GM18517 (cell line): ENCODE data around the gene SRSF6.
"Not testable (repeated sequence)": the region's sequence is repeated elsewhere in the genome, so short reads cannot be mapped to it uniquely, and the experiment has no call there.

ENCODE experiments used
- ATAC-seq: cut with Tn5 transposase; IDR thresholded peaks from one replicate; pipeline ENCODE4 v1.9.1; 2021; ENCODE audit warnings: mild to moderate bottlenecking, moderate library complexity; ENCODE audit not compliant: unreplicated experiment

The SRSF6 gene

DNA sequence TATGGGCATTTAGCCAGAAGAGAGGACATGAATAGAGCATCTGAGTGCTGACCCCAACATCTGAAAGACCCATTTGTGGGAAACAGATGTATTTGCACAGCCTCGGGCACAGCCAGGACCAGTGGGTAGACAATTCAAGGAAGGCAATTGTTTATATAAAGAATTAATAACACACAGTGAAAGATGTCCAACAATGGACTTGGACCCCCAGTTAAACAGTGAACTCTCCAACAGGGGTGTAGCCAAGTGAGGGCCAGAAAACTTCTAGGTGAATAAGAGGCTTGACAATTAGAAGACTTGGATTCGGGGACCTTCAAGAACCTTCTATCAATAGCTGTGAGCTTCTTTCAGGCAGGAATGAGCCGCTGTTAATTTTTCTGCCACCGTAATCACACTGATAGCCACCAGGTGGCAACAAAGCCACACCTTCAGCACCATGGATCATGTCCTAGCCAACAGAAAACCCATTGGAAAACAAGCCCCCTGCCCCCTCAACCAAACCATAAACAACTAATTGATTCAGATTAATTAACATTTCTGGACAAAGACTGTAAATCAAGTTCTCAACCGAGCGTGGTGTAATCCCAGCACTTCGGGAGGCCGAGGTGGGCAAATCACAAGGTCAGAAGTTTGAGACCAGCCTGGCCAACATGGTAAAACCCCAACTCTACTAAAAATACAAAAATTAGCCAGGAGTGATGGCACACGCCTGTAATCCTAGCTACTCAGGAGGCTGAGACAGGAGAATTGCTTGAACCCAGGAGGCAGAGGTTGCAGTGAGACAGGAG lies 8.8 kb upstream of the SRSF6 start:
- ATAC-seq, result no peak

DNA sequence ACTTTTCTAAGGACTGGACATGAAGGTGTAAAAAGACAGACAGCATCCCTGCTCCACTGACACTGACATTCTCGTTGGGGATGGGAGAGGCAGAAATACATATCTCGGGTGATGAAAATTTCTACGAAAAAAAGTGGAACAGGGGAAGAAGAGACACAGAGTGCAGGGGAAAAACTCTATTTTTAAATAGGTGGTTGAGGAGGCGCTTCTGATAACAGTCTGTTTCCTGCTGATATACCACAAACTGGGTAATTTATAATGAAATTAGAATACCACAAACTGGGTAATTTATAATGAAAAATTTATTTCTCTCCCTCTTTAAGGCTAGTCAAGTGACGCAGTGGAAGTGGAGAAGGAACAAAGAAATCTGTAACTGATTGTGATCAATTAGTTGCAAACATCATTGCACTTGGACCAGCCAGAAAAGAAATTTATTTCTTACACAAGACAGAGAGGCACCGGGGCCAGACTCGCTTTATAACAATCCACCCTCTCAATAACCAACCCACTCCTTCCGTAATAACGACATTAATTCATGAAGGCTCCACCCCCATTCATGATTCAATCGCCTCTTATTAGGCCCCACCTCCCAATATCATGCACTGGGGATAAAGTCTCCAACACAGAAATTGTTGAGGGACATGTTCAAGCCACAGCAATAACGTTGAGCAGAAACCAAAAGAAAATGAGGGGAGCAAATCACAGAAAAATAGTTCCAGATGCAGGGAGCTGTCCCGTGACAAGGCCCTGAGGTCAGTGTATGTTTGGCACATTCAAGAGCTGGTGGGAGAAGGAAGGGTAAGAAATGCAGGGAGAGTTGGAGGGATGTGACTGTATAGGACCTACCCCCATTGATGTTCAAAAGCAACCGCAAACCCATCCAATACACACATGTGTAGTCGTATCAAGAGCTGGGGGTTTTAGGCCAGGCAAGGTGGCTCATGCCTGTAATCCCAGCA lies 6.6 kb upstream of the SRSF6 start:
- ATAC-seq, result no peak

DNA sequence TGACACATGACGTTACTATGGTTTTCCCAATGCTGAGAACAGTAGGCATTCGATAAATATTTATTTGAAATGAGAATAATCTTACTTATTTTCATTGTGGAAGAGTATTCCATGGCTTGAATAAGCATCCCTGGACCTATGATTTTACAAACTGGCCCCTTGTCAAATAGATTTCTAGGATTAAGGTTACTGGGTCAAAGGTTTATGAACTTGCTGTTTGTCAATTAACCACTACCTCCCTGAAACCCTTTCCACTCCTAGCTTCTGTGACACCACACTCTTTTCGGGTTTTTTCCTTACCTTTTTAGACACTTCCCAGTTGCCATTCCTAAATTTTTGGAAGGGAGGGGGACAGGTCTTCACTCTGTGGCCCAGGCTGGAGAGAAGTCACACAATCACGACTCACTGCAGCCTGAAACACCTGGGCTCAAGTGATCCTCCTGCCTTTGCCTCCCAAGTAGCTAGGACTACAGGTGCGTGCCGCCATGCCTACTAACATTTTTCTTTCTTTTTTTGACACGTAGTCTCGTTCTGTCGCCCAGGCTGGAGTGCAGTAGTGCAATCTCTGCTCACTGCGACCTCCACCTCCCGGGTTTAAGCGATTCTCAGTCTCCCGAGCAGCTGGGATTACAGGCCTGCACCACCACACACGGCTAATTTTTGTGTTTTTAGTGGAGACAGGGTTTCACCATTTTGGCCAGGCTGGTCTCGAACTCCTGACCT lies 5.1 kb upstream of the SRSF6 start:
- ATAC-seq, result no peak

DNA sequence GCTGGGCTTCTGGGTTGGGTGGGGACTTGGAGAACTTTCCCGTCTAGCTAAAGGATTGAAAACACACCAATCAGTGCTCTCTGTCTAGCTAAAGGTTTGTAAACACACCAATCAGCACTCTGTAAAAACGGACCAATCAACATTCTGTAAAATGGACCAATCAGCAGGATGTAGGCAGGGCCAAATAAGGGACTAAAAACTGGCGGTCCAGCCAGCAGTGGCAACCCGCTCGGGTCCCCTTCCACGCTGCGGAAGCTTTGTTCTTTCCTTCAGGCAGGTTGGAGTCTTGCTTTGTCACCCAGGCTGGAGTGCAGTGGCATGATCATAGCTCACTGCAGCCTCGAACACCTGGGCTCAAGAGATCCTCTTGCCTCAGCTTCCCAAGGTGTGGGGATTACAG lies 1.4 kb upstream of the SRSF6 start:
- not testable (repeated sequence) for ATAC-seq

DNA sequence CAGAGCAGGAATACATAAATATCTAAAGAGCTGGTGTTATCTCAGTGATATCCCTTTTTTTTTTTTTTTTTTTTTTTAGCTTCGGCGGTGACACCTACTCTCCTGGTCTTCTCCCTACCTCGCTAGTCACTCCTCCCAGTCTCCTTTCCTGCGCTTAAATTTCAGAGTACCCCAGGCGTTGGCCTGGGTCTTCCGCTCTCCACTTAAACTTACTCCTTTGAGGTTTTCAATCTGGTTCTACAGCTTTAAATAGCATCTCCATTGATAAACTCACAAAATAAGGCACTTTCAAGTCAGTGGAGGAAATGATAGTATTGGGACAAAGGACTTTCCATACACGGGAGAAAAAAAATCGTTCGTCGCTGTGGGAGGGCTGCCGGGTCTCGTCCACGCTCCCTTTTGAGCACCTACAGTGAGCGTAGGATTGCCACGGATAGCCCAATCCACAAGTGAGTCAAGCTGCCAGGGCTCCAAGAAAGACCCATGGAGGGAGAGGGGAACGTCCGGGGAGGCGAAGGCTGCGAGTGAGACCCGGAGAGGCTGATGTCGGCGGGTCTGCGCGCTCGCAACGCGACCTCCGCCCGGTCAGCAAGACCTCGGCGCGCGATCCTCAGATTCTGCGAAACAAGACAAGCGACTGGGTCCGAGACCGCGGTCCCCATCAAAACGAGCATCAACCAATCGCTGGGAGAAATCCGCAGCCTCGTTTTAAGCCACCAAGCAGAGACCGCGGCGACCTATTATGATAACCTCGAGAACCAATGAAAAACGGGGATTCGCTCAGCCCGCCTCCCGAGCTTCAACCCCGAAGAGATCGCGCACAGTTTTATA lies 672 bp upstream of the SRSF6 start:
- peak; percentile 95 for ATAC-seq

DNA sequence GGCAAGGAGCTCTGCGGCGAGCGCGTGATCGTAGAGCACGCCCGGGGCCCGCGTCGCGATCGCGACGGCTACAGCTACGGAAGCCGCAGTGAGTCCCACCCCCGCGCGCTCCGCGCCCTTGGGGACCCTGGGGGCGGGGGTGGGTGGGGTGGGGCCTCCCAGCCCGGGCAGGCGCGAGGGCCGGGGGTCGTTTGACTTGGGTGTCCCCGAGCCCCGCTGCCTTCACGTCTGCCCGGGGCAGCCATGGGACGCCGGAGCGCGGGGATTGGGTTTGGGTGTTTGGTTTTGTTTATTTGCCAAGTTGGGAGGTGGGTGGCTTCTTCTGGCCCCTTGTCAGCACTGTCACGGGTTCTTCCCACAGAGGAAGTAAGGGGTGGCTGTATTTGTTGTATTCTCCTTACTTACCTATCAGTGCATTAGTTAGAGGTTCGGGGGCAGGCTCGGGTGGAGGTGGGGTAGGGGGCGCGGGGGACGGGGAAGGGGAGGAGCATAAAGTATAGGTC lies 777 bp downstream of the SRSF6 start:
- no peak for ATAC-seq

DNA sequence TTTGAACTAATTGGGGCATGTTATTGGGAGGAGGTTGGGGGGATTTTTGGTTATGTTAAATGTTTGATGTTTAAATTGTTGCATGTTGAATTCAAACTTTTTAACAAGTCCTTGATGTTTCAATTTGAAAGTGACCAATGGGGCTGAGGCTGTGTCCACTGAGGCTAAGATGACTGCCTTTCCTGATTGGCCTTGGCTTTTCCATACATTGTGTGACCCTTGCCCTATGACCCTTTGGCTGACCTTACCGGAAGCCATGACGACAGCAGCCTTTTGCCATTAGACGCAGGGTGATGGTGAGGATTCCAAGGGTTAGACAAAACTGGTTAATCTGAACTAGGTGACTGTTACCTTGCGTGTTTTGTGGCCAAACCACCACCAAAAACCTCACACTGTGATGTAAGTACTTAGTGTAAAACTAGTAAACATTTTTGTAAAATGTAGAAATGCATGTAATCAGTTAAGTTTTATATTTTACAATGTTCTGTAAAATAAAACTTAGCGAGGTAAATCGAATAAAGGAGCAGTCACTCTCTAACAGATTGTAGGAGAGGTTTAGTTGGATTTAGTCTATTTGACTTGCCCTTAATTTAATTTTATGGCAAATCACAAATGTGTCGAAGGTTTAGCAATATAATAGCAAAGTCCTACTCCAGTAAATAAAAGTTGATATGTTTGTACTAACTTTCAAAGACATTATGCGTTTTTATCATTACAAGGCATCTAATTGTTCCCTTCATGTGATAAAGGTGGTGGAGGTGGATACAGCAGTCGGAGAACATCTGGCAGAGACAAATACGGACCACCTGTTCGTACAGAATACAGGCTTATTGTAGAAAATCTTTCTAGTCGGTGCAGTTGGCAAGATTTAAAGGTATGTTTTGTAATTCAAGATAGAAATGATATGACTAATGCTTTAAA lies 1.6 kb downstream of the SRSF6 start:
- no peak for ATAC-seq

DNA sequence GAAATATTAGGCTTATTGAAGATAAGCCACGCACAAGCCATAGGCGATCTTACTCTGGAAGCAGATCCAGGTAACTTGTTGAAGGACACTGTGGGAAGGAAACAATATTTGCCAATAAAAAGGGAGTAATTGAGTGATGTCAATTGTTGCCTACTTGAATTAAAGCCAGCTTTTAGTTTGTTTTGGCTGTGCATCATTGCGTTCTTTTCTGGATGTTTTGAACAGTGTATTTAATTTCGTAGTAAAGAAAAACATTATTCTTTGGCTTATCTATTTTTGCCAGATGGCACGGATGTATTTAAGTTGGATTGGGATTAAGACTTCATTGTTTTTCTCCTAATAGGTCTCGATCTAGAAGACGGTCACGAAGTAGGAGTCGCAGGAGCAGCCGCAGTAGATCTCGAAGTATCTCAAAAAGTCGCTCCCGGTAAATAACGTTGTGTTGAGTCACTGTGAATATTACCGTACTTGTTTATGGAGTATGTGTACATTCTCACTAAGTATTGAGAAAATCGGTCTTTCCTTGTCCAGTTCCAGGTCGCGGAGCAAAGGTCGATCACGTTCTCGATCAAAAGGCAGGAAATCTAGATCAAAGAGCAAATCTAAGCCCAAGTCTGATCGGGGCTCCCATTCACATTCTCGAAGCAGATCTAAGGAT lies 2.6 kb downstream of the SRSF6 start:
- ATAC-seq, result no peak

DNA sequence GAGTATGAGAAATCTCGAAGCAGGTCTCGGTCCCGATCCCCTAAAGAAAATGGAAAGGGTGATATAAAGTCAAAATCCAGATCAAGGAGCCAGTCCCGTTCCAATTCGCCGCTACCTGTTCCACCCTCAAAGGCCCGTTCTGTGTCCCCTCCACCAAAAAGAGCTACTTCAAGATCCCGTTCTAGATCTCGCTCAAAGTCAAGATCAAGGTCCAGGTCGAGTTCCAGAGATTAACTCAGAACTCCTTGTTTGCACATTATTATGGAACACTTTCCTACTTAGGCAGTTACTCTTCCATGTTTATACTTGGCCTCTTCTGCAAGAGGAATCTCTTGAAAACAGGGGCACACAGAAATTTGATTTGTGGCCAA lies 3.1 kb downstream of the SRSF6 start:
- no peak for ATAC-seq

DNA sequence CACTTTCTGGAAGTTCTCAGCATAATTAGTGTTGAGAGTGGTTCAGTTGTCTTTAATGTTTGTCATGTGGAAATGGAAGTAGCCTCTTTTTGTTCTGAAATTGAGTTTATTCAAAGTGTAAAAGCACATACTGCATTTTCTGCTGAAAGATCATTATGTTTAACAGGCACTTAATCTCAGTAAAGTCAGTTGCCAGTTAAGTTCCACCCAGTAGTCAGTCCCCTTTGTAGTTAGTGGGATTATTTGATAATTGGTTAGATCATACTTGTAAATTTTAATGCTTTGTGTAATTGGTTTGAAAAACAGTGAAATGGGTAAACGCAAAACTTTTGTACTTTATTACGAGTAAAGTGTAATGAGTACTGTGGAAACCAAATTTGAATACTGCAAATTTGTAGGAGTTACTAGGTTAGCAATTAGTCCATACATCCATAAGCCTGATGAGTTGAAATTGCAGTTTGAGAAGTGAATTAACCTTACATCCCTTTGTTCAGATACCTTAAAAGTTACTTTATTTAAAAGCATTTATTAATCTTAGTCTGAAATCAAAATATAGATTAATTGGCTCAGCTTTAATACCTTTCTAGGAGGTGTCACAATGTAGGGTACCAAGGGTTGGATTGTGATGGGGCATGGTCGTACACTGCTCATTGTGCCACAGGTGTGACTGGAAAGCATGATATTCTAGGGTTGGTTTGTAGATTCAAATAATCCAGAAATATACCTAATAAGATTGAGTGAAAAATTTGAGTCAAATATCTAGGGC lies 4.4 kb downstream of the SRSF6 start:
- ATAC-seq, result no peak

DNA sequence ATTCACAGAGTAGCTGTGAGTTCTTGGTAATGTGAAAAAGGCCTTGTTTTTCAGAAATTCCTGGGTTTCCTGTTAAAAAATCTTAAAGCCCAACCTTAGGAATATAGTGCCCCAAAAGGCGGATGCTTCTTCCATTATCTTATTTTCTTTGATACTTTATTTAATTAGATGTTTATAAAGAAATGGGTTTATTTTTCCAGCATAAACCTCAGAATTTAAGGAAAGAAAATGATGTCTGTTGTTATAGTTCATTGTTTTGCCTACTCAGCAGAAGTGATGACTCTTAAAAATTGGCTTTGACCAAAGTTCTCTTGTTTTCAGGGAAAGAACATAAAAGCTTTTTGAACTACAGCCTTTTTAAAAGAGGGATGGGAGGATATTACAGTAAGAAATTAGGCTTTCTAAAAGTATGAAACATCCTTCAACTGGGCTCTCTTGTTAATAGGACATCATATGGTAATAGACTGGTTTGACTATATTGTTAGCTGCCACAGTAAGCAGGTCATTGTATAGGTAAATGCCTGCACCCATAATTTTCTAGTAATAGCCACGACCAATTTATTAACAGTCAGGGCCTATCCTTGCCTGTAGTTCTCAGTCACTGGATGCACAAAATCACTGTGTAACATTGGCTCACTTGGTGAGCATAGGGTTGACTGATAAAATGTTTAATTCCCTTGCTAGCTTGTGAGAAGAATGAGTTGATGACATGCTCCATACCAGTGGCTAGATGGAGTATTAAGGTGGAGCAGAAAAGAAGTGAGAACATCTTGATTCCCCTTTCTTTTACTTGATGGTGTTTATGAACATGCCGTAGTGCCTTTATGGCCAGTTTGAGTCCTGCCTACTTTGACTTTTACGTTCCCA lies 5.2 kb downstream of the SRSF6 start:
- no peak for ATAC-seq

DNA sequence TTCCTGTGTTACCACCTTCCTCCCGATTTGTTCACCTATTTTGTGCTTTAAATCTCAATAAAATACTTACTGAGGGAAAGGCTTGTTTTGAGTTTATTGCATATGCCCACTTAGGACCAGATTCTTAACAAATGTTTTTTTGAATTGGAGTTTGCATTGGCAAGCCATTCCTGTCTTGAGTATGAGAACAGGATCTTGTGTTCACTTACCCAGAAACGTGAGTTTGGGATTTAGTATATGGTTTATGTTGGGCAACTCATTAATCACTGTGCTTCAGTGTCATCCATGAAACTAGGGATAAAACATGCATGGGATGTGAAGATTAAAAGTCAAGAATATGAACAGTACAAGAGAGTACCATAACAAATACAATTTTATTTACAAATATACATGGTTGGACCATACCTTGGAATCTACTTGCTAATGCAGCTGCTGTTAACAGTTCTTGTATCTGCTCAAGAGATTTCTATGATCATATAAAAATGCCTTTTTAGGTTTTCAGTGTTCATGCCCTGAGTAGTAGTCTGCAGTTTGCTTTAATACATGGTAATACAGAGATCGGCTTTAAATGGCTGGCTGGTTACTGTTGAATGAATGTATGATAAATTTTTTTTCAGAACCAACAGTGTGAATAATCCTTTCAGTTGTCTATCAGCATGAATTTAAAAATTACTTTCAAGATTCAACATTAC lies 6.0 kb downstream of the SRSF6 start:
- ATAC-seq, result no peak

DNA sequence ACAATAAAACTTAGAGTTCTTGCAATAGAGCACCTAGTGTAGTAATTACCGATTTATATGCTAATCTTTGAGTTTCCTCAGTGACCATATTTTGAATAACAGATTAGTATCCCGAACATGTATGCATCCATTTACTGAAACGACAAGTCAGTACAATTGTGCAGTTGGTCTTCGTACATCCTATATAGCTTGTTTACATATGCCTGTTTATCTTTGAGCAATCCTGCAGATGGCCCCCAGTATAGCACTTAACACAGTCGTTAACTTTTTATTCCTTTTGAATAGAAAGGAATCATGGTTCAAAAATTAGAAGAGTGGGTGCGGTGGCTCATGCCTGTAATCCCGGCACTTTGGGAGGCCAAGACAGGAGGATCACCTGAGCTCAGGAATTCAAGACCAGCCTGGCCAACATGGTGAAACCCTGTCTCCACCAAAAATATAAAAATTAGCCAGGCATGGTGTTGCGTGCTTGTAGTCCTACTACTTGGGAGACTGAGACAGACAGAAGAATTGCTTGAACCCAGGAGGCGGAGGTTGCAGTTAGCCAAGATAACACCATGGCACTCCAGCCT lies 6.6 kb downstream of the SRSF6 start:
- no peak for ATAC-seq

DNA sequence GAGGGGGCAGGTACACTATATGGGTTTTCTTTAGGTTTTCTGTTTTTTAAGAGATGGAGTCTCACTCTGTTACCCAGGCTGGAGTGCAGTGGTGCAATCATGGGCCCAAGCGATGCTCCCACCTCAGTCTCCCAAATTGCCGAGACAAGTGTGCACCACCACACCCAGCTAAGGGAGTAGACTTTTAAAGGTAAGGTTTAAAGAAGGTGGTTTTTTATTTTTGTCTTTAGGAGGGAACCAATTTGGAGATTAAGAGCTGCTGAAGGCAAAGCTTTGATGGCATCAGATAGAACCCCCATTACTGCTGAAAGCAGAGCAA lies 7.9 kb downstream of the SRSF6 start:
- no peak for ATAC-seq

DNA sequence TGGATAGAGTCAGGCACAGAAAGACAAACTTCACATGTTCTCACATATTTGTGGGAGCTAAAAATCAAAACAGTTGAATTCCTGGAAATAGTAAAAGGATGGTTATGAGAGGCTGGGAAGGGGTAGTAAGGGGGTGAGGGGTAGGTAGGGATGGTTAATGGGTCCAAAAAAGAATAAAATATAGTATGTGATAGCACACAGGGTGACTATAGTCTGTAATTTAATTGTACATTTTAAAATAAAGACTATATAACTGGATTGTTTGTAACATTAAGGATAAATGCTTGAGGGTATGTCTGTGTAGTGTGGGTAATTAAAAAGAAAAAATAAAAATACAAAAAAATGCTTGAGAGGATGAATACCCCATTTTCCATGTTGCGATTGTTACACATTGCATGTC lies 9.9 kb downstream of the SRSF6 start:
- ATAC-seq, result no peak

DNA sequence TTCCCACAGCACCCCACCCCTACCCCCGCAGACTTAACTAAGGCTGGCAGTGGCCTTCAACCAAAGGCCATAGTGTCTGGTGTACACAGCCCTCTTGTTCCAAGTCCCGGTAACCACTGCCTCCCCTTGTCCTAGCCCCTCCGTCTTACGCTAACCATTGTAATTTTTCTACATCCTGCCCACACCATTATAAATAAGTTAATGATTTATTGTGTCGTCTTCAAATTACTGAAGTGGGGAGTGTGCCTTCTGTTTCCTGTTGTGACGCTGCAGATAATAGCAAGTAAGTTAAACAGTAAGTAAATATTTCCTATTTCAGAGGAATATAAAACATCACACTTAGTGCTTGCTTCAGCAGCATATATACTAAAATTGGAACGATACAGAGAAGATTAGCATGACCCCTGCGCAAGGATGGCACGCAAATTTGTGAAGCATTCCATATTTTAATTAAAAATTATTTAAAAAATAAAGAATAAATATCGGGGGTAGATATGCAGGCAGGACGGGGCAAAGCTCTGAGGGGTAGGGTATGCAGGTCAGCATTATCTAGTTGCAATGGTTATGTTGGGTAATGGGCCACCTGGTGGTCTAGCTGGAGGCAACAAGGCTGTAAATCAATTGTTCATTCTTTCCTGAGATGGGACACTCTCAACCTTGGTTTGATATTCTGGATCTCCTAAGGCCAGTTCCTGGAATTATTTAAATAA lies 15.1 kb downstream of the SRSF6 start:
- ATAC-seq, result no peak
